CD4-positive, alpha-beta memory T cell (primary cell): Measurements from ENCODE around the gene SMYD5. TPM values are rescaled to one million over a fixed set of nuclear protein-coding genes. Genes with fewer than 3 reads are reported as not detected.

Experiments used
- CTCF ChIA-PET: fragments of 350-600 bp; sonication (Branson Sonifier 250); formaldehyde crosslinking; loops from one replicate; lab custom pipeline; 2021; ENCODE audit warnings: inconsistent platforms; ENCODE audit not compliant: partially characterized antibody; lab: Charles Lee
- POLR2A ChIA-PET: fragments of 350-600 bp; sonication (Branson Sonifier 250); formaldehyde crosslinking; loops from one replicate; lab custom pipeline; 2021; ENCODE audit not compliant: partially characterized antibody; lab: Charles Lee
- DNase-seq, 5 donors: peaks; one replicate each; pipeline versions ENCODE4 v3.0.0 to v3.0.0-alpha.2; 2020 to 2022; ENCODE audit warnings: mixed read lengths in 1 of 5
- H3K27ac ChIP-seq: one replicate; pipeline ENCODE4 v1.7.0; 2013; ENCODE audit warnings: low read depth, low read length
- H3K27me3 ChIP-seq: 2 replicates; pipeline ENCODE4 v1.7.0; 2013; ENCODE audit warnings: mild to moderate bottlenecking, low read length, moderate library complexity; ENCODE audit not compliant: insufficient read depth
- H3K36me3 ChIP-seq: 2 replicates; pipeline ENCODE4 v1.7.0; 2013; ENCODE audit warnings: mild to moderate bottlenecking, low read length, moderate library complexity; ENCODE audit not compliant: insufficient read depth
- H3K4me1 ChIP-seq: 2 replicates; pipeline ENCODE4 v1.7.0; 2013; ENCODE audit warnings: mild to moderate bottlenecking, low read length, moderate library complexity; ENCODE audit not compliant: insufficient read depth
- H3K4me3 ChIP-seq, 2 donors: one replicate each; pipeline ENCODE4 v1.7.0; 2013; ENCODE audit warnings: low read length in 2 of 2, mild to moderate bottlenecking in 1 of 2
- H3K9me3 ChIP-seq, 2 donors: one replicate each; pipeline ENCODE4 v1.7.0; 2013; ENCODE audit warnings: low read length in 2 of 2, control low read depth in 1 of 2; ENCODE audit not compliant: control insufficient read depth in 1 of 2
- H3K27ac Mint-ChIP-seq, 7 donors: one replicate each; pipeline ENCODE4 v1.8.0; 2020 to 2021; ENCODE audit warnings: mixed read lengths in 7 of 7, mild to moderate bottlenecking in 6 of 7, inconsistent platforms in 3 of 7, moderate library complexity in 3 of 7
- H3K27me3 Mint-ChIP-seq, 2 donors: one replicate each; pipeline ENCODE4 v1.8.0; 2020 to 2021; ENCODE audit warnings: mixed read lengths in 2 of 2
- H3K36me3 Mint-ChIP-seq, 2 donors: one replicate each; pipeline ENCODE4 v1.8.0; 2020 to 2021; ENCODE audit warnings: mixed read lengths in 2 of 2, inconsistent platforms in 1 of 2, mild to moderate bottlenecking in 1 of 2
- H3K4me1 Mint-ChIP-seq, 4 donors: one replicate each; pipeline ENCODE4 v1.8.0; 2020 to 2021; ENCODE audit warnings: mixed read lengths in 4 of 4, mild to moderate bottlenecking in 1 of 4
- H3K4me3 Mint-ChIP-seq, 8 donors: one replicate each; pipeline ENCODE4 v1.8.0; 2020 to 2021; ENCODE audit warnings: mixed read lengths in 8 of 8, mild to moderate bottlenecking in 7 of 8, moderate library complexity in 6 of 8, inconsistent platforms in 3 of 8
- H3K9me3 Mint-ChIP-seq, 8 donors: one replicate each; pipeline ENCODE4 v1.8.0; 2020 to 2021; ENCODE audit warnings: mixed read lengths in 8 of 8, mild to moderate bottlenecking in 5 of 8, inconsistent platforms in 3 of 8, moderate library complexity in 1 of 8
- intact Hi-C: fragments of 100-400 bp; cut with micrococcal nuclease; formaldehyde crosslinking; loops from one replicate; pipeline ENCODE4 v1.15.1; 2023
- polyA plus RNA-seq, 2 donors: library from polyadenylated mRNA; unstranded; fragments of 300-500 nt; fragmentation: Illumina TruSeq; gene quantifications; one replicate each; pipeline ENCODE4 v1.2.3, GENCODE V29; 2021
- total RNA-seq, 2 experiments: library from RNA; stranded (reverse); gene quantifications; one replicate each; pipeline ENCODE4 v1.2.3, GENCODE V29; 2021

Gene SMYD5
- total and polyA plus RNA-seq, 4 experiments from 2014 or later, result 21.3 to 38.9 (median 30.9) TPM

DNA sequence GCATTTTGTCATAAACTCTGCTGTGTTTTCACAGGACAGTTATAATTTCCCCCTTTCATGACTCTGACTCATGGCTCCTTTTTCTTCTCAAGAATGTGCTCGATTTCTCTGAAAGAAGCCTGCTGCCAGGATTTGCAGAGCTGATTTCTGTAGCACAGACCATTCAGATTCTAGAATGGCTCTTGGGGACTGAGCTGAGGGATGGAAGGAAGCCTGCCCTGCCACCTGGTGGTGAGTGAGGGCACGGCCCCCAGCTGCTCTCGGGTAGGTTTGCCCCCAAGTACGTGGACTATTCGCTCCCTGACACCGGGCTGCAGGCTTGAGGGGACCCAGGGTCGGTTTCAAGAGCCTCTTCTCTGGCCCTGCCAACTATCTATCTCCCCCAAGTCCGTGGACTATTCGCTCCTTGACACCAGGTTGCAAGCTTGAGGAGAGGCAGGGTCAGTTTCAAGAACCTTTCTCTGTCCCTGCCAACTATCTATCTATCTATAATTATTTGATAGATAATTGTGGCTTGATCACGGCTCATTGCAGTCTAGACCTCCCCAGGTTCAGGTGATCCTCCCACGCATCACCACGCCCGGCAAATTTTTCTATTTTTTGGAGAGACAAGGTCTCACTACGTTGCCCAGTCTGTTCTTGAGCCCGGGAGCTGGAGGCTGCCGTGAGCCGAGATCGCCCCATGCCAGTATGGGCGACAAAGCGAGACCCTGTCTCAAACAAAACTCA, 1.4 kb upstream of the SMYD5 start:
- Mint-ChIP-seq H3K27me3 (peaks cover 8 to 9% of the 10 kb centered on the region in 2 donors), H3K4me3 (peak overlapping the region; percentile 45 to 83 (median 58)), H3K27ac (peak overlapping the region in 5 of 7 donors; percentile 23 to 97 (median 76)), H3K4me1 (peaks cover 25 to 38% (median 31%) of the 10 kb centered on the region in 4 donors), H3K9me3 (no peaks in the 10 kb centered on the region), H3K36me3 (peaks cover 0 to 4% of the 10 kb centered on the region in 2 donors)
- DNase-seq, result peak; percentile 58 to 70 (median 65)
- Histone ChIP-seq H3K27me3 (no peaks in the 10 kb centered on the region), H3K9me3 (no peaks in the 10 kb centered on the region), H3K36me3 (no peaks in the 10 kb centered on the region), H3K4me1 (peaks cover 33% of the 10 kb centered on the region), H3K27ac (no peak overlapping the region), H3K4me3 (no peak overlapping the region)
- intact Hi-C loops, result loop anchor here (1.0 to 5.0 kb wide), 3 partner anchors 35 to 525 kb away; partner anchors contain the start of genes EGR4 and TPRKB
- CTCF ChIA-PET, result interaction anchor here (0.6 to 8.1 kb wide), 40 partner anchors 8 to 524 kb away, joined by 3 to 77 read pairs (median 4); partner anchors contain the start of genes ALMS1, CCT7, NOTO and PRADC1
- POLR2A ChIA-PET, result interaction anchor here (1.0 to 3.6 kb wide), 9 partner anchors 10 to 1881 kb away, joined by 3 to 51 read pairs (median 3); partner anchors contain the start of genes ALMS1, CCT7, FBXO41 and PRADC1

GRCh38 chr2:73215254-73215653, 1.2 kb downstream of the SMYD5 start:
- Mint-ChIP-seq H3K4me1 (peaks cover 25 to 38% (median 31%) of the 10 kb centered on the region in 4 donors), H3K27me3 (no peaks in the 10 kb centered on the region), H3K9me3 (no peaks in the 10 kb centered on the region), H3K36me3 (peaks cover 0 to 16% of the 10 kb centered on the region in 2 donors), H3K27ac (peak overlapping the region; percentile 38 to 94 (median 72)), H3K4me3 (peak overlapping the region; percentile 88 to 99 (median 94))
- Histone ChIP-seq H3K27me3 (no peaks in the 10 kb centered on the region), H3K27ac (no peak overlapping the region), H3K4me1 (peaks cover 33% of the 10 kb centered on the region), H3K9me3 (no peaks in the 10 kb centered on the region), H3K36me3 (peaks cover 6% of the 10 kb centered on the region), H3K4me3 (no peak overlapping the region)
- ChIA-PET CTCF (interaction anchor here (0.8 to 3.6 kb wide), 4 partner anchors 16 to 129 kb away, joined by 3 to 9 read pairs (median 5); partner anchors contain the start of gene PRADC1), POLR2A (interaction anchor here (2.7 kb wide), 1 partner anchor 17 kb away, joined by 17 read pairs; the partner anchor contains the start of genes CCT7 and PRADC1)
- intact Hi-C loops, result no loop called here
- no peak for DNase-seq

DNA sequence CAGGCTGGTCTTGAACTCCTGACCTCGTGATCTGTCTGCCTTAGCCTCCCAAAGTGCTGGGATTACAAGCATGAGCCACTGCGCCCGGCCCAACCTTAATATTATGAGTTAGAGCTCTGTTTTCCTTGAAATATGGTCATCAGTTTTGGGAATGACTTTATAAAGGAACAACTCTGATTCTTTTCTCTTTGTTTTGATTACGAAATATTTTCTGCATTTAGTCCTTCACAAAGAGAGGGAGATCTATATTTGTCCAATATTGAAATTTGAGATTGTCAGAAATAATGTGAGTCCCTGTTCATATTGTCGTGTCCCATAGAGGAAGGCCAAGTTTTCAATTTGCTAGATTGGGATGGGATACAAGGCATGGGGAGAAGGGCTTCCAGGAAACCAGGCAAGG, 3.1 kb downstream of the SMYD5 start:
- Histone ChIP-seq H3K9me3 (no peaks in the 10 kb centered on the region), H3K4me1 (peaks cover 32% of the 10 kb centered on the region), H3K36me3 (peaks cover 25% of the 10 kb centered on the region), H3K4me3 (no peak overlapping the region), H3K27ac (no peak overlapping the region), H3K27me3 (no peaks in the 10 kb centered on the region)
- peaks cover 9 to 35% of the 10 kb centered on the region in 2 donors for H3K36me3 Mint-ChIP-seq
- peaks cover 25 to 38% (median 31%) of the 10 kb centered on the region in 4 donors for H3K4me1 Mint-ChIP-seq
- H3K9me3 Mint-ChIP-seq, result no peaks in the 10 kb centered on the region
- no peak overlapping the region for H3K4me3 Mint-ChIP-seq
- no peak for DNase-seq
- intact Hi-C loops, result no loop called here
- no peaks in the 10 kb centered on the region for H3K27me3 Mint-ChIP-seq
- H3K27ac Mint-ChIP-seq, result peak overlapping the region in 1 of 7 donors; percentile 18
- POLR2A ChIA-PET, result interaction anchor here (2.7 kb wide), 1 partner anchor 16 kb away, joined by 17 read pairs; the partner anchor contains the start of genes CCT7 and PRADC1
- CTCF ChIA-PET, result interaction anchor here (0.6 to 3.6 kb wide), 3 partner anchors 11 to 1886 kb away, joined by 3 to 9 read pairs (median 3); partner anchors contain the start of gene ZNF638

- no peak overlapping the region for H3K4me3 ChIP-seq
- Mint-ChIP-seq H3K36me3 (peaks cover 15 to 41% of the 10 kb centered on the region in 2 donors), H3K4me3 (peak overlapping the region in 1 of 8 donors; percentile 7), H3K27me3 (no peaks in the 10 kb centered on the region), H3K4me1 (peaks cover 21 to 32% (median 26%) of the 10 kb centered on the region in 4 donors), H3K27ac (peak overlapping the region in 1 of 7 donors; percentile 18), H3K9me3 (no peaks in the 10 kb centered on the region)
- POLR2A ChIA-PET, result interaction anchor here (2.0 kb wide), 1 partner anchor 16 kb away, joined by 11 read pairs; the partner anchor contains the start of genes CCT7 and PRADC1
- H3K27ac ChIP-seq, result no peak overlapping the region
- intact Hi-C loops, result no loop called here
- CTCF ChIA-PET, result interaction anchor here (1.3 to 3.6 kb wide), 2 partner anchors 11 to 40 kb away, joined by 3 to 9 read pairs; no protein-coding TSS in a partner anchor
- peaks cover 25% of the 10 kb centered on the region for H3K4me1 ChIP-seq
- no peak for DNase-seq
- no peaks in the 10 kb centered on the region for H3K27me3 ChIP-seq
- H3K36me3 ChIP-seq, result peaks cover 30% of the 10 kb centered on the region
- H3K9me3 ChIP-seq, result no peaks in the 10 kb centered on the region
These were observed 3.8 kb downstream of the SMYD5 start for GRCh38 chr2:73217826-73218225.

GRCh38 chr2:73218298-73218697, 4.3 kb downstream of the SMYD5 start:
- Mint-ChIP-seq H3K27ac (no peak overlapping the region), H3K36me3 (peaks cover 15 to 44% of the 10 kb centered on the region in 2 donors), H3K4me1 (peaks cover 20 to 27% (median 23%) of the 10 kb centered on the region in 4 donors), H3K4me3 (no peak overlapping the region), H3K27me3 (no peaks in the 10 kb centered on the region), H3K9me3 (no peaks in the 10 kb centered on the region)
- no peak for DNase-seq
- intact Hi-C loops, result no loop called here
- Histone ChIP-seq H3K27me3 (no peaks in the 10 kb centered on the region), H3K9me3 (no peaks in the 10 kb centered on the region), H3K4me3 (no peak overlapping the region), H3K36me3 (peaks cover 35% of the 10 kb centered on the region), H3K4me1 (peaks cover 20% of the 10 kb centered on the region), H3K27ac (no peak overlapping the region)
- ChIA-PET CTCF (interaction anchor here (1.3 to 3.6 kb wide), 2 partner anchors 10 to 41 kb away, joined by 3 to 9 read pairs; no protein-coding TSS in a partner anchor), POLR2A (interaction anchor here (2.0 kb wide), 1 partner anchor 15 kb away, joined by 11 read pairs; the partner anchor contains the start of genes CCT7 and PRADC1)

- H3K4me3 Mint-ChIP-seq, result no peak overlapping the region
- no peak for DNase-seq
- Histone ChIP-seq H3K27ac (no peak overlapping the region), H3K9me3 (no peaks in the 10 kb centered on the region), H3K36me3 (peaks cover 40% of the 10 kb centered on the region), H3K27me3 (no peaks in the 10 kb centered on the region), H3K4me1 (no peaks in the 10 kb centered on the region), H3K4me3 (no peak overlapping the region)
- intact Hi-C loops, result no loop called here
- H3K9me3 Mint-ChIP-seq, result no peaks in the 10 kb centered on the region
- peaks cover 20 to 57% of the 10 kb centered on the region in 2 donors for H3K36me3 Mint-ChIP-seq
- H3K4me1 Mint-ChIP-seq, result peaks cover 0 to 6% (median 0%) of the 10 kb centered on the region in 4 donors
- no peaks in the 10 kb centered on the region for H3K27me3 Mint-ChIP-seq
- no peak overlapping the region for H3K27ac Mint-ChIP-seq
- POLR2A ChIA-PET, result interaction anchor here (1.2 kb wide), 2 partner anchors 11 to 15 kb away, joined by 3 read pairs; no protein-coding TSS in a partner anchor
- CTCF ChIA-PET, result interaction anchor here (1.7 to 3.7 kb wide), 2 partner anchors 10 to 11 kb away, joined by 7 to 19 read pairs; partner anchors contain the start of genes CCT7, PRADC1 and SMYD5
These were observed 9.8 kb downstream of the SMYD5 start for GRCh38 chr2:73223821-73224220.
